OCI-LY3 (cell line): Measurements from ENCODE around the gene ADGRL2.

Experiments
- EZH2phosphoT487 ChIP-seq: fragments of 200-600 bp; shearing (Covaris generic); IDR thresholded peaks from 2 replicates; pipeline ENCODE4 v1.6.1; 2018; ENCODE audit warnings: antibody characterized with exemption, mixed run types, low read depth
- TF ChIP-seq, protein P1 (sequence below): fragments of 200-600, 300-600 bp; sonication (generic); IDR thresholded peaks from 2 replicates; pipeline ENCODE4 v1.5.1; 2014; ENCODE audit warnings: antibody characterized with exemption, low read length, low read depth

DNA sequence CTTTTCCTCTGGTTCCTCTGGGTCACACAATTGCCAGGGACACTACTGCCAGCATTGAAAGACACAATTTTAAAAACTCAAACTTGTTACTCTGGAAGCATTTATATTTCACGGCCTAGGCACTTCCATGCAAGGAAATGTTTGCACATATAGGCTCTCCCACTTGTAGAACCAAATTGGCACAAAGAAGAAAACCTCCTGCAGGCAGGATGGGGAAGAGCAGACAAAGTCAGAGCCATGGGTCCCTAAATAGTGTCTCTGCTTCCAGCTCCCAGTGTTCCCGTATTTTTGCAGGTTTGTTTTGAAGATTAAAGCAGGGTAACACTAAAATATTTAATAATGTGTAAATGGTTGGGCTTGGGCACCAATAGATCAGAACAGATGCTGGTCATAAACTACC lies 19.0 kb upstream of the ADGRL2 start:
- TF ChIP-seq, protein P1, sequence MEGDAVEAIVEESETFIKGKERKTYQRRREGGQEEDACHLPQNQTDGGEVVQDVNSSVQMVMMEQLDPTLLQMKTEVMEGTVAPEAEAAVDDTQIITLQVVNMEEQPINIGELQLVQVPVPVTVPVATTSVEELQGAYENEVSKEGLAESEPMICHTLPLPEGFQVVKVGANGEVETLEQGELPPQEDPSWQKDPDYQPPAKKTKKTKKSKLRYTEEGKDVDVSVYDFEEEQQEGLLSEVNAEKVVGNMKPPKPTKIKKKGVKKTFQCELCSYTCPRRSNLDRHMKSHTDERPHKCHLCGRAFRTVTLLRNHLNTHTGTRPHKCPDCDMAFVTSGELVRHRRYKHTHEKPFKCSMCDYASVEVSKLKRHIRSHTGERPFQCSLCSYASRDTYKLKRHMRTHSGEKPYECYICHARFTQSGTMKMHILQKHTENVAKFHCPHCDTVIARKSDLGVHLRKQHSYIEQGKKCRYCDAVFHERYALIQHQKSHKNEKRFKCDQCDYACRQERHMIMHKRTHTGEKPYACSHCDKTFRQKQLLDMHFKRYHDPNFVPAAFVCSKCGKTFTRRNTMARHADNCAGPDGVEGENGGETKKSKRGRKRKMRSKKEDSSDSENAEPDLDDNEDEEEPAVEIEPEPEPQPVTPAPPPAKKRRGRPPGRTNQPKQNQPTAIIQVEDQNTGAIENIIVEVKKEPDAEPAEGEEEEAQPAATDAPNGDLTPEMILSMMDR, result no peak
- no peak for TF ChIP-seq EZH2phosphoT487
